ENCODE measurements around the gene PON2.

Gene PON2

GRCh38 chr7:95376632-95377400 is 58.0 kb downstream of the PON2 start:
- TF ChIP-seq JUND (IDR thresholded peaks at IDR 0.05; ENCODE audit: low read depth): no peak
- in situ Hi-C loops (cut with HindIII; ENCODE audit: low pct_unique_long_range_greater_than_20kb, low sequenced_read_pairs): no loop called here

DNA sequence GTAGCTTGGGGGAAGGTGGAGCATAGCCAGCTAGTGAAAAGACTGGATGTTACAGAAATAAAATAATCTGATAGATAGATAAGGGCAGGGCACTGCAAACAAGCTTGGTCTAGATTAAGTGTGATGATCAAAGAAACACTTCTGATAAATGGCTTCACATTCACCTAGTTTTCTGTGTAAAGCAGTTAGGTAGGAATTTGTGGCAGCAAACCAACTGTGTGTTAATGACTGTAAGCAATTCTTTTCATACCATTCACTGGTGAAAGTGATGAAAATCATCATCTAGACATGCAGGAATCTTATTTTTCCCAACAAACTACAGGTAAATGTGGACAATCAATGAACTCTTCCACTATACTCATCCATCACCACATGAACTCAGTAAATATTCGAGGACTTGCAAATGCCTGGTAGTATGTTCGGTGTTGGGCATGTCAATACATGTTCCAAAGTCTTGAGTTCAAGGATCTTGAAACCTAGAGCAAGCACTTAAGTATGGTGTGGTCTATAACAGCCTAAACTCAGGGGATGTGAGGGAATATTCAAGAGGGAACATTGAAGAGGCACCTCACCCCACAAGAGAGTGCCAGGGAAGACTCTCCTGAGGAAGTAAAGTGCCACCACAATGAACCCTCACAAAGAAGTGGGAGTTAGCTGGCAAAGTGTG is 59.1 kb downstream of the PON2 start:
- DNase-seq (ENCODE audit: low read depth in 1 of 2, low spot score in 1 of 2): peak in 1 of 2 experiments; percentile 11
- no peak for TF ChIP-seq JUND (IDR thresholded peaks at IDR 0.05; ENCODE audit: low read depth)
- in situ Hi-C loops (cut with HindIII; ENCODE audit: low pct_unique_long_range_greater_than_20kb, low sequenced_read_pairs): no loop called here

More at GRCh38 chr7:95376632-95377400, 58.0 kb downstream of the PON2 start:
- DNase-seq (ENCODE audit: low read depth in 1 of 2, low spot score in 1 of 2): no peak

GRCh38 chr7:95373323-95373722 is 61.5 kb downstream of the PON2 start:
- no peak for DNase-seq (ENCODE audit: low read depth in 1 of 2, low spot score in 1 of 2)
- in situ Hi-C loops (cut with HindIII; ENCODE audit: low pct_unique_long_range_greater_than_20kb, low sequenced_read_pairs): no loop called here

GRCh38 chr7:95368235-95368634 is 66.6 kb downstream of the PON2 start:
- TF ChIP-seq JUND (IDR thresholded peaks at IDR 0.05; ENCODE audit: low read depth): no peak
- peak in 1 of 2 experiments; percentile 48 for DNase-seq (ENCODE audit: low read depth in 1 of 2, low spot score in 1 of 2)
- in situ Hi-C loops (cut with HindIII; ENCODE audit: low pct_unique_long_range_greater_than_20kb, low sequenced_read_pairs): no loop called here

More at GRCh38 chr7:95373323-95373722, 61.5 kb downstream of the PON2 start:
- no peak for TF ChIP-seq JUND (IDR thresholded peaks at IDR 0.05; ENCODE audit: low read depth)

GRCh38 chr7:95367606-95368005 is 67.2 kb downstream of the PON2 start:
- in situ Hi-C loops (cut with HindIII; ENCODE audit: low pct_unique_long_range_greater_than_20kb, low sequenced_read_pairs): no loop called here
- peak; percentile 20 to 96 for DNase-seq (ENCODE audit: low read depth in 1 of 2, low spot score in 1 of 2)
- peak; percentile 39; the same call in 1 of the 2 replicates for TF ChIP-seq JUND (IDR thresholded peaks at IDR 0.05; ENCODE audit: low read depth)

GRCh38 chr7:95365151-95365550 is 69.7 kb downstream of the PON2 start:
- in situ Hi-C loops (cut with HindIII; ENCODE audit: low pct_unique_long_range_greater_than_20kb, low sequenced_read_pairs): no loop called here
- no peak for TF ChIP-seq JUND (IDR thresholded peaks at IDR 0.05; ENCODE audit: low read depth)
- no peak for DNase-seq (ENCODE audit: low read depth in 1 of 2, low spot score in 1 of 2)

DNA sequence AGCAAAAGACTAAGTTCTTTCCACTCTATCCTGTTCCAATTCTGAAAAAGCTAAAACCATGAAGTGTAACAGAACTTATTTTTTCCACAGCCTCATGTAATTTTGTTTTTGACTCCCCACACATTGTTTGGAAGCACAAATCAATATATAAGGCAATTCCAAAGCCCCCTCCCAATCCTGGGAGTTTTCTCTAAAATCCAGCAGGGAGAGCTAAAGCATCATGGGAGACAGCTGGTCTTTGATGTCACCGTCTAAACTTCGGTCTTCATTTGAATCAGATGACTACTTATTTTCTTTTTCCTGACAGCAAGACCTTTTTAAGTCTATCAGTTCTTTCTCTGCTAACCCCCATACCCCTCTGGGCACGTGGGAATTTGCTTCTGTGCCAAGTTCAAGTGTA is 77.2 kb downstream of the PON2 start:
- TF ChIP-seq JUND (IDR thresholded peaks at IDR 0.05; ENCODE audit: low read depth): no peak
- peak in 1 of 2 experiments; percentile 10 for DNase-seq (ENCODE audit: low read depth in 1 of 2, low spot score in 1 of 2)
- in situ Hi-C loops (cut with HindIII; ENCODE audit: low pct_unique_long_range_greater_than_20kb, low sequenced_read_pairs): no loop called here
